HCT116 (cell line): Measurements from ENCODE around the gene AEBP2.

Experiments used
- CTCF ChIP-seq, 3 experiments: fragments of 200-600 bp in 1 of 3; sonication (generic) in 1 of 3; IDR thresholded peaks in 2 of 3; conservative IDR thresholded peaks in 1 of 3; 2 replicates each; pipeline ENCODE4 v1.5.1; 2012 to 2017; ENCODE audit warnings: low read depth in 2 of 3, low read length in 2 of 3, antibody characterized with exemption in 1 of 3, borderline replicate concordance in 1 of 3, control low read depth in 1 of 3, mild to moderate bottlenecking in 1 of 3, mixed read lengths in 1 of 3, mixed run types in 1 of 3, moderate library complexity in 1 of 3; ENCODE audit not compliant: insufficient read depth in 1 of 3
- POLR2A ChIP-seq: IDR thresholded peaks from 2 replicates; pipeline ENCODE4 v1.7.0; 2011; ENCODE audit warnings: borderline replicate concordance; ENCODE audit not compliant: insufficient read depth, insufficient read length; ENCODE audit errors: extremely low read depth

- TF ChIP-seq POLR2A = no peak
- TF ChIP-seq CTCF (IDR thresholded peaks at IDR 0.05 in 2 of 3, conservative IDR thresholded peaks at IDR 0.05 in 1 of 3; ENCODE audit: borderline replicate concordance in 1 of 3, insufficient read depth in 1 of 3, low read depth in 2 of 3, low read length in 2 of 3) = no peak
These were observed 3.3 kb upstream of the AEBP2 start for GRCh38 chr12:19435831-19436497.
